Metanephros (tissue), 1 donor: Measurements from ENCODE around the gene SLC35F1. TPM values are rescaled to one million over a fixed set of nuclear protein-coding genes. Genes with fewer than 3 reads are reported as not detected.

Source experiments
- total RNA-seq: library from RNA; depleted of rRNA; stranded (reverse); fragments of >200 nt; gene quantifications from one replicate; pipeline ENCODE4 v1.2.3, GENCODE V29; 2014

SLC35F1 gene
- 5.5 TPM for total RNA-seq

DNA sequence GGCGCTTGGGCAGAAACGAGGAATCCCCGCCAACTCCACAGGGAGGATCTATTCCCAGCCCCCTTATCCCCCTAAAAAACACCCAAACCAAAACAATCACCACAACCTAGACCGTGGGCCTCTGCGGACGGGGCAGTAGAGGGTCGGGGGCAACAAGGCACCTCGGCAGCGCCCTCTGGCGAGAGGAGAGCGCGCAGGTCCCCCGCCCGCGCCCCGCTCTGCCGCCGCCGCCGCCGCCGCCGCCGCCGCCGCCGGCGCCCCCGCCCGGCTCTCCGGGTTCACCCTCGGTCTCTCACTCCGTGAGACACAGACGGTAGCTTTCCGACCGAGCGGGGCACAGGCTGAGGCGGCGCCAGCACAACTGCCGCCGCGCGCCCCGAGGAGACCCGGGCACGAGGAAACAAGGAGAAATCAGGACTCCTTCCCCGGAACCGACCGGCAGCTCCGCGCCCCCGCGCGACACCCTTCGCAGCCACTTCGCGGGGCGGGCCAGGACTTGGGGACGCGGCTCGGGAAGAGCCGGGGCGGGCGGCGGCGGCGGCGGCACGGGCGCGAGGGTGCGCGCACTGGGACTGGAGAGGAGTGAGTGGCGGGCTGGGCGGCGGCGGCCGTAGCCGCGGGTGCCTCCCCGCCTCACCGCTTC is at the start of gene SLC35F1:
TSS of gene SLC35F1 (plus strand) at position 307 of the 643 bp plus-strand sequence.

Other genes starting within 250 kb of the SLC35F1 start
- 19.8 TPM for gene NUS1, start 231.8 kb upstream of the SLC35F1 start, total RNA-seq